ENCODE results near the gene ADAMTSL2.

DNA sequence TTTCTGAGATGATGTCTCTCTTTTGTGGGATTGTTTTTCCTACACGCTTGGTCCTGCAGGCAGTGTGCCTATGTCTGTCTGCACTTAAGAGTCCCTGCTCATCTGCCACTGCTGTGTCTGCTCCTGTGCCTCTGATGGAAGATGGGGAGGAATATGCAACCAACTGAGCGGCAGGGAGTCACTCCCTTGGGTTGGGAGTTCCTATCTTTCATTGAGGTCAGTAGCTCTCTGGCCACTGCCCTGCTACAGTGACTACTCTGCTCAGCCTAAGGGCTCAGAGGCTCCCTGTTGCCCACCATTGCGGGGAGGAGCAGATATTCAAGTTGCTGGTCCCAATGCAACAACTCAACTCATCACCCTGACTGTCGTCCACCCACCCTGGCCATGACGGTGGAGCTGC lies 88.1 kb downstream of the ADAMTSL2 start:
- TF ChIP-seq EZH2 (IDR thresholded peaks at IDR 0.05; ENCODE audit: low read length), result no peak
- no peak for TF ChIP-seq CTCF (optimal IDR thresholded peaks at IDR 0.05 in 1 of 3, IDR thresholded peaks at IDR 0.05 in 1 of 3, conservative IDR thresholded peaks at IDR 0.05 in 1 of 3; ENCODE audit: extremely low read depth in 1 of 3, insufficient read depth in 2 of 3, low read length in 3 of 3)
